SHP77 treated with DMSO at 0.1 percent for 48 hours (cell line): ENCODE results near the gene RUBCN.
"Not testable (repeated sequence)": the region's sequence is repeated elsewhere in the genome, so short reads cannot be mapped to it uniquely, and the experiment has no call there.

Experiments used
- DNase-seq: peaks from one replicate; lab custom pipeline; 2025; lab: John Stamatoyannopoulos, UW

Gene RUBCN

GRCh38 chr3:197657541-197658292 lies 79.0 kb downstream of the RUBCN start:
- DNase-seq: not testable (repeated sequence)

- not testable (repeated sequence) for DNase-seq
Observed at GRCh38 chr3:197656960-197657359, 79.7 kb downstream of the RUBCN start.

- not testable (repeated sequence) for DNase-seq
Observed at GRCh38 chr3:197656129-197656528, 80.6 kb downstream of the RUBCN start.

- not testable (repeated sequence) for DNase-seq
Observed at GRCh38 chr3:197654998-197655330, 81.7 kb downstream of the RUBCN start.

GRCh38 chr3:197654090-197654997 lies 82.4 kb downstream of the RUBCN start:
- DNase-seq: not testable (repeated sequence)

GRCh38 chr3:197652860-197653259 lies 83.8 kb downstream of the RUBCN start:
- not testable (repeated sequence) for DNase-seq

GRCh38 chr3:197647649-197648048 lies 89.1 kb downstream of the RUBCN start:
- not testable (repeated sequence) for DNase-seq

- DNase-seq: not testable (repeated sequence)
Observed at GRCh38 chr3:197647191-197647590, 89.5 kb downstream of the RUBCN start.

GRCh38 chr3:197646294-197646693 lies 90.4 kb downstream of the RUBCN start:
- DNase-seq: not testable (repeated sequence)

GRCh38 chr3:197637556-197637955 lies 99.1 kb downstream of the RUBCN start:
- DNase-seq: not testable (repeated sequence)

- DNase-seq: not testable (repeated sequence)
Observed at GRCh38 chr3:197631989-197632388, 104.7 kb downstream of the RUBCN start.

GRCh38 chr3:197630766-197631165 lies 105.9 kb downstream of the RUBCN start:
- DNase-seq: not testable (repeated sequence)

GRCh38 chr3:197629286-197629685 lies 107.4 kb downstream of the RUBCN start:
- not testable (repeated sequence) for DNase-seq

- not testable (repeated sequence) for DNase-seq
Observed at GRCh38 chr3:197627772-197628523, 108.8 kb downstream of the RUBCN start.

- not testable (repeated sequence) for DNase-seq
Observed at GRCh38 chr3:197627158-197627771, 109.4 kb downstream of the RUBCN start.

- DNase-seq: not testable (repeated sequence)
Observed at GRCh38 chr3:197626404-197627157, 110.1 kb downstream of the RUBCN start.

GRCh38 chr3:197621478-197621877 lies 115.2 kb downstream of the RUBCN start:
- not testable (repeated sequence) for DNase-seq
